SU-DHL-6 (cell line): ENCODE measurements around the gene BET1.

Source experiments
- H2AFZ ChIP-seq: fragments of 200-600 bp; sonication (generic); 2 replicates; pipeline ENCODE4 v1.6.1; 2014; ENCODE audit warnings: low read depth, mild to moderate bottlenecking, moderate library complexity, mixed read lengths, antibody characterized with exemption, low read length; ENCODE audit not compliant: severe bottlenecking
- H3F3A ChIP-seq: fragments of 200-600 bp; shearing (Covaris generic); 2 replicates; pipeline ENCODE4 v1.6.0; 2016; ENCODE audit warnings: antibody characterized with exemption, mild to moderate bottlenecking; ENCODE audit not compliant: insufficient read depth
- H3K27ac ChIP-seq: fragments of 200-600 bp; sonication (generic); 2 replicates; pipeline ENCODE4 v1.5.1; 2016; ENCODE audit warnings: low read depth, mild to moderate bottlenecking, low read length, moderate library complexity, mixed read lengths
- H3K27me3 ChIP-seq: fragments of 200-600 bp; sonication (generic), shearing (Covaris generic); 2 replicates; pipeline ENCODE4 v1.6.0; 2014; ENCODE audit warnings: mild to moderate bottlenecking, low read length
- H3K36me3 ChIP-seq: fragments of 200-600 bp; sonication (generic); 2 replicates; pipeline ENCODE4 v1.6.1; 2014; ENCODE audit warnings: mild to moderate bottlenecking, low read length, mixed read lengths
- H3K4me2 ChIP-seq: fragments of 300-600, 200-600 bp; shearing (Covaris generic), sonication (generic); 2 replicates; pipeline ENCODE4 v1.6.0; 2014; ENCODE audit warnings: low read length, low read depth, mild to moderate bottlenecking; ENCODE audit not compliant: poor library complexity, severe bottlenecking
- H3K4me3 ChIP-seq: fragments of 200-600 bp; sonication (generic); 2 replicates; pipeline ENCODE4 v1.5.1; 2014; ENCODE audit warnings: antibody characterized with exemption, low read length, mild to moderate bottlenecking, mixed read lengths; ENCODE audit not compliant: insufficient read depth, poor library complexity, severe bottlenecking
- H3K79me2 ChIP-seq: fragments of 200-600 bp; sonication (generic); 2 replicates; pipeline ENCODE4 v1.6.1; 2014; ENCODE audit warnings: mild to moderate bottlenecking, low read length, moderate library complexity; ENCODE audit not compliant: insufficient read depth
- H3K9ac ChIP-seq: fragments of 200-600 bp; sonication (generic); 2 replicates; pipeline ENCODE4 v1.7.0; 2014; ENCODE audit warnings: mild to moderate bottlenecking, low read length
- H3K9me2 ChIP-seq: fragments of 200-600 bp; sonication (generic); replicated peaks from 2 replicates; pipeline ENCODE4 v1.6.1; 2014; ENCODE audit warnings: low read length; ENCODE audit not compliant: insufficient read depth
- H3K9me3 ChIP-seq: fragments of 200-600 bp; sonication (generic); 2 replicates; pipeline ENCODE4 v1.6.1; 2014; ENCODE audit warnings: low read length, mixed read lengths; ENCODE audit not compliant: insufficient read depth
- H4K20me1 ChIP-seq: fragments of 200-600 bp; sonication (generic); 2 replicates; pipeline ENCODE4 v1.6.1; 2014; ENCODE audit warnings: low read depth, mild to moderate bottlenecking, antibody characterized with exemption, low read length, moderate library complexity, mixed read lengths
- EZH2phosphoT487 ChIP-seq: fragments of 200-600 bp; sonication (generic), shearing (Covaris generic); conservative IDR thresholded peaks from 2 replicates; pipeline ENCODE4 v1.6.1; 2018; ENCODE audit warnings: mild to moderate bottlenecking, antibody characterized with exemption, low read length, moderate library complexity, mixed read lengths
- TF ChIP-seq, protein P1 (sequence below): fragments of 200-600 bp; sonication (generic); IDR thresholded peaks from one replicate; pipeline ENCODE4 v1.5.1; 2017; ENCODE audit warnings: antibody characterized with exemption, mild to moderate bottlenecking, low read length, moderate library complexity; ENCODE audit not compliant: insufficient read depth, poor library complexity, severe bottlenecking

Gene BET1

DNA sequence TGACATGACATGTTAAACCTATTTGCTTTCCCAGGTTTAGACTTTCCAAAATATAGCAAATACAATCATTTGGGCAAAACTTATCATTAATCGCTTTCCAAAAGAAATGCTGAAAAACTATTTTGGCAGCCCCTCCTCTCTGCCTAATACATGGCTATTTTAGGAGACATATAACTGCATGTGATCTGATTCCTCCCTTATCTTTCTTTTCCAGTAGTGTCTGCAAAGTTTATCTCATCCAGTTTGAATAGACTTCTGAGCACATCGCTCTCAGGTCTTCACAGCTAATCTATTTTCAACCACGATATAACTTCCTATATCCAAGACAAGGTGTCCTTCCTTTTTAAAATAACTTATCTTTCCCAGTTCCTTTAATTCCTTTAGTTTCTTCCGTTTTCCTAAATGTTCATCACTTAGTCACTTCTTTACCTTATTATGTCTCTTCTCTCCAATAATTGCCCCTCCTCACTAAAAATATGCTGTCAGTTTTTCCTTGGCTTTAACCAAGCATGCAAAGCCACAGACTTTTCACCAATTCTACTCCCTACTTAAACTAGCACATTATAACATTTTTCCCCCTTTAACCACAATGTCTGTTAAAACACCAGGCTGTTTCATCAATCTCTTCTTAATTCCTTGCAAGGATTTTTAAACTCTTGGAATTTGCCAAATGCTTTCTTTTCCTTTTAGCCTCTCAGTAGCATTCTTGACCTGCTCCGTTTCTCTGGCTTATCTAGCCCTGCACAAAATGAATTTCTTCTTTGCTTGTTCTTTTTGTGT is 58.2 kb downstream of the BET1 start:
- Histone ChIP-seq H3K27me3 (no peaks in the 10 kb centered on the region), H3K27ac (no peak overlapping the region), H3K9me3 (no peaks in the 10 kb centered on the region), H3K36me3 (no peaks in the 10 kb centered on the region), H3K9me2 (no peaks in the 10 kb centered on the region), H4K20me1 (no peaks in the 10 kb centered on the region), H3K4me2 (no peak overlapping the region), H2AFZ (no peak overlapping the region), H3K79me2 (no peaks in the 10 kb centered on the region), H3K4me3 (no peak overlapping the region), H3K9ac (no peak overlapping the region), H3F3A (no peaks in the 10 kb centered on the region)
- TF ChIP-seq, protein P1, sequence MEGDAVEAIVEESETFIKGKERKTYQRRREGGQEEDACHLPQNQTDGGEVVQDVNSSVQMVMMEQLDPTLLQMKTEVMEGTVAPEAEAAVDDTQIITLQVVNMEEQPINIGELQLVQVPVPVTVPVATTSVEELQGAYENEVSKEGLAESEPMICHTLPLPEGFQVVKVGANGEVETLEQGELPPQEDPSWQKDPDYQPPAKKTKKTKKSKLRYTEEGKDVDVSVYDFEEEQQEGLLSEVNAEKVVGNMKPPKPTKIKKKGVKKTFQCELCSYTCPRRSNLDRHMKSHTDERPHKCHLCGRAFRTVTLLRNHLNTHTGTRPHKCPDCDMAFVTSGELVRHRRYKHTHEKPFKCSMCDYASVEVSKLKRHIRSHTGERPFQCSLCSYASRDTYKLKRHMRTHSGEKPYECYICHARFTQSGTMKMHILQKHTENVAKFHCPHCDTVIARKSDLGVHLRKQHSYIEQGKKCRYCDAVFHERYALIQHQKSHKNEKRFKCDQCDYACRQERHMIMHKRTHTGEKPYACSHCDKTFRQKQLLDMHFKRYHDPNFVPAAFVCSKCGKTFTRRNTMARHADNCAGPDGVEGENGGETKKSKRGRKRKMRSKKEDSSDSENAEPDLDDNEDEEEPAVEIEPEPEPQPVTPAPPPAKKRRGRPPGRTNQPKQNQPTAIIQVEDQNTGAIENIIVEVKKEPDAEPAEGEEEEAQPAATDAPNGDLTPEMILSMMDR, result no peak
- no peak for TF ChIP-seq EZH2phosphoT487

DNA sequence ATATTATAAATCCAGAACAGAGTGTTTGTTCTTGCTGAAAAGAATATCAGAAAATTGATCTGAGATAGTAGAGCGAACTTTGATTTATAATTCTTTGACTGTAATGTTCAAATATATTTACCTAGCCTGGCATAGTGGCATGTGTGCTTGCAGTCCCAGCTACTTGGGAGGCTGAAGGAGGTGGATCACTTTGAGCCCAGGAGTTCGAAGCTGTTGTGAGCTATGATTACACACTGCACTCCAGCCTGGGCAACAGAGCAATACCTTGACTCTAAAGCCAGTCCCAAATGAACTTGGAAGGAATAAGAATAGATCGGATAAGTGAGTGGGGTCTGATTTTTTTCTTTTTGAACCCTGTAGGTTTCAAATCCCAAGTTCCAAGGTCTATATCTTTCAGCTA is 59.1 kb downstream of the BET1 start:
- Histone ChIP-seq H3K9me3 (no peaks in the 10 kb centered on the region), H3K9ac (no peak overlapping the region), H3K9me2 (no peaks in the 10 kb centered on the region), H3K4me2 (no peak overlapping the region), H3K27ac (no peak overlapping the region), H3K79me2 (no peaks in the 10 kb centered on the region), H4K20me1 (no peaks in the 10 kb centered on the region), H3K27me3 (no peaks in the 10 kb centered on the region), H3K36me3 (no peaks in the 10 kb centered on the region), H3K4me3 (no peak overlapping the region), H3F3A (no peaks in the 10 kb centered on the region), H2AFZ (no peak overlapping the region)
- TF ChIP-seq, protein P1, result no peak
- TF ChIP-seq EZH2phosphoT487, result no peak

DNA sequence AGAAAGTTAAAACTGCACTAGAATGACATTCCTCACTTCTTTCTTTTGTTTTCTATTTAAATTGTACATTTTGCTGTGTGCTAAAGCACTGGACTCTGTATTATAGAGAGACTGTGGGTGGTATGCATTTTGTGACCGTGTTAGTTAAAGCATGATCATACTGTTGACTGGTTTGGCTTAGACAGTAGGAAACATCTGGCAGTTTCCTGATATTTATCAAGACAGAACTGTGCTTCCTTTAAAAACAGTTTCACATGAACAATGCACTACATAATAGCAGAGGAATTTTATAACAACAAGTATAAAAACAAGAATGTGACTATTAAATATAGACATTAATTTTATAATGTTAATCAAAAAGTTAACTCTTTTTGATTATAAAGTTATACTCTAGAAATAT is 59.5 kb downstream of the BET1 start:
- H3K4me3 ChIP-seq, result no peak overlapping the region
- no peaks in the 10 kb centered on the region for H4K20me1 ChIP-seq
- H3K27me3 ChIP-seq, result no peaks in the 10 kb centered on the region
- H3K9me3 ChIP-seq, result no peaks in the 10 kb centered on the region
- no peak overlapping the region for H3K4me2 ChIP-seq
- H3K36me3 ChIP-seq, result no peaks in the 10 kb centered on the region
- H3K27ac ChIP-seq, result no peak overlapping the region
- TF ChIP-seq EZH2phosphoT487, result no peak
- TF ChIP-seq, protein P1, result no peak
- H2AFZ ChIP-seq, result no peak overlapping the region
- H3K79me2 ChIP-seq, result no peaks in the 10 kb centered on the region
- H3K9ac ChIP-seq, result no peak overlapping the region
- H3F3A ChIP-seq, result no peaks in the 10 kb centered on the region
- no peaks in the 10 kb centered on the region for H3K9me2 ChIP-seq
